LNCaP clone FGC (cell line): ENCODE measurements around the gene RAB11FIP2.

ENCODE experiments used
- DNase-seq: peaks from one replicate; pipeline ENCODE4 v3.0.0-alpha.2; 2011; ENCODE audit warnings: low read depth
- H3K4me3 ChIP-seq: 2 replicates; pipeline ENCODE4 v1.5.1; 2011; ENCODE audit warnings: mild to moderate bottlenecking, low read depth, low read length, control low read depth
- TF ChIP-seq, protein P1 (sequence below): IDR thresholded peaks from 2 replicates; pipeline ENCODE4 v1.5.1; 2012; ENCODE audit warnings: mild to moderate bottlenecking; ENCODE audit not compliant: control insufficient read depth, insufficient read depth; ENCODE audit errors: extremely low read depth

RAB11FIP2 gene

DNA sequence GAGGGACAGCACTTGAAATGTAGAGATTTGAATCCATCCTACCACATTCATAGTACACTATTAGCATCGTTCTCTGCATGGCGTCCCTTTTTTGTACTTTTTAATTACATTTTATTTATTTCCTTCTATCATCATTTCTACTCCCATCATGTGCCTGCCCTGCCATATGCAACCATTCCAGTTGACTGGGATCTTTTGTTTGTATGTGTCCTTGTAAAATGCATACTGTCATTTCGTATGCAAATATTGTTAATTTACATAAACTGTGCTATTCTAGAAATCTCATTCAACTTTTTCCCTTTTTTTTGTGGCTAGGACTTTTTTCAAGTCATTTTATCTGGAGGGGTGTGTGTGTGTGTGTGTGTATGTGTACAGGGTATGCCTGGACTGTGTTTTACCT lies 57.9 kb downstream of the RAB11FIP2 start:
- TF ChIP-seq, protein P1, sequence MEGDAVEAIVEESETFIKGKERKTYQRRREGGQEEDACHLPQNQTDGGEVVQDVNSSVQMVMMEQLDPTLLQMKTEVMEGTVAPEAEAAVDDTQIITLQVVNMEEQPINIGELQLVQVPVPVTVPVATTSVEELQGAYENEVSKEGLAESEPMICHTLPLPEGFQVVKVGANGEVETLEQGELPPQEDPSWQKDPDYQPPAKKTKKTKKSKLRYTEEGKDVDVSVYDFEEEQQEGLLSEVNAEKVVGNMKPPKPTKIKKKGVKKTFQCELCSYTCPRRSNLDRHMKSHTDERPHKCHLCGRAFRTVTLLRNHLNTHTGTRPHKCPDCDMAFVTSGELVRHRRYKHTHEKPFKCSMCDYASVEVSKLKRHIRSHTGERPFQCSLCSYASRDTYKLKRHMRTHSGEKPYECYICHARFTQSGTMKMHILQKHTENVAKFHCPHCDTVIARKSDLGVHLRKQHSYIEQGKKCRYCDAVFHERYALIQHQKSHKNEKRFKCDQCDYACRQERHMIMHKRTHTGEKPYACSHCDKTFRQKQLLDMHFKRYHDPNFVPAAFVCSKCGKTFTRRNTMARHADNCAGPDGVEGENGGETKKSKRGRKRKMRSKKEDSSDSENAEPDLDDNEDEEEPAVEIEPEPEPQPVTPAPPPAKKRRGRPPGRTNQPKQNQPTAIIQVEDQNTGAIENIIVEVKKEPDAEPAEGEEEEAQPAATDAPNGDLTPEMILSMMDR = no peak
- no peak for DNase-seq
- no peak overlapping the region for H3K4me3 ChIP-seq

DNA sequence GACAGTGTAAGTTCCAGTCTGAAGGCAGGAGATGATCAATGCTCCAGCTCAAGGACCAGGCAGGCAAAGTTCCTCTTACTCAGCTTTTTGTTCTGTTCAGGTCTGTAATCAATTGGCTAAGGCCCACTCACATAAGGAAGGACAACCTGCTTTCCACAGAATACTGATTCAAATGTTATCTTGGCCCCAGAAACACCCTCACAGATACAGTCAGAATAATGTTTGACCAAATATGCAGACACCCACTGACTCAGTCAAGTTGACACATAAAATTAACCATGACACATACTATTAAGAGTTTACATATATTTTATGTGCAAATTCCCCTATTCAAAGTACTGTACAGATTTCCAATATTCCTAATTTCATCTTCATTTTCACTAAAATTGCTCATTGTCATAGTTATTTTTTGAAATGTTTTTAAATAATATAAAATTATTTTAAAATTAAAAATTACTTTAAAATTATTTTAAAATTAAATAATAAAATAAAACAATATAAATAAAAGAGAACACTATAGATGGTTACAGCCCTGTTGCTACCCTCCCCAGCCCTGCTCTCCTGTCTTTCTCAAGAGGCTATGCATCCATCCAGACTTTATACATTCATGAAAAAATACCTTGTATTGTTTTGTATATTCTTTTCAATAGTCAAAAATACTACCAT lies 59.4 kb downstream of the RAB11FIP2 start:
- no peak overlapping the region for H3K4me3 ChIP-seq
- TF ChIP-seq, protein P1 = no peak
- no peak for DNase-seq

DNA sequence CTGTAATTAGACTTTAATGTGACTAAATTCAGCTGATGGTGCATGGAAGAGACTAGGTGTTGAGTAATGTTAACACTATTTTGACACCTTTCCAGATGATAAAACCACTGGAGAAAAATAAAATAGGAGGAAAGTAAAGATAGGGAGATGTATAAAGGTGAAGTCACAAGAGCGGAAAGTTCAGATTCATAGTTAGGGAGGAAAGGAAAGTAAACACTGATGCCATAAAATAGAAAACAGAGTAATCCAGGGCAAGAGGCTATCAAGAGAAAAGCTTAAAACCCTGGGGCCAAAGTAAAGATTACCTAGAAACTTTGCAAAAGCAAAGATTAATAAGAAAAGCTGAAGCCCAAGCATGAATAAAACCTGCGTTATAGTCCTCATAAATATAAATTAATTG lies 62.8 kb downstream of the RAB11FIP2 start:
- H3K4me3 ChIP-seq = no peak overlapping the region
- TF ChIP-seq, protein P1 = no peak

DNA sequence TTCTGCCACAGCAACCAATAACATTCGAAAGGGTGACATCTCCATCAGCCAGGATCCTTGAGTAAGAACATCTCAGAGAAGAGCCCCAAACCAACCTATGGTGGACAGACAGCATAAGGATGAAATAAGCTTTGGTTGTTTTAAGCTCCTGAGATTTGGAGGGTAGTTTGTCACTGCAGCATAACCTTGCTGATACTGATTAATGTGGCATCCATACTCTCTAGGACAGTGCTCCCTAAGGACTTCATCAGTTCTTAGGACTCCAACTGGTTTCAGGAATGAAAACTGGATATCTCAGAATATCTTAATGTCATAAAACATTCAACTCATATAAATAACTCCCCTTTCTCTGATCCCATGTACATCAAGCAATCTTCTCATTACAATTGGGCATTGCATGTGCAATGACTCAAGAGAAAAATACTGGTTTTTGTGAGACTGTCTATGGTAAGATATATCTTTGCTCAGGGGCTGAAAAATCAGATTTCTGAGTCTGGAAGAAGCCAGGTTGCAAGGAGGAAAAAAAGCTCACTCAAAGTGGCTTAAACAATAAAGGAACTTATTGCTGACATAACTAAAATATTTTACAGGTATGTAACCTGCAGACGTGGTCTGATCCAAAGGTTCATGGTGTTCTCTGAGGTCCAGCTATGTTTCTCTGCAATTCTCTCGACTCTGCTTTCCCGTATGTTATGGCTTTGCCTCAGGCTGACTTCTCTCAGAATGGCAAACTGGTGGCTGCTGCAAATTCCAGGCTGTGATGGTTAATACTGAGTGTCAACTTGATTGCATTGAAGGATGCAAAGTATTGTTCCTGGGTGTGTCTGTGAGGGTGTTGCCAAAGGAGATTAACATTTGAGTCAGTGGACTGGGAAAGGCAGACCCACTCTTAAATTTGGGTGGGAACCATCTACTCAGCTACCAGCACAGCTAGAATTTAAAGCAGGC lies 65.7 kb downstream of the RAB11FIP2 start:
- DNase-seq = no peak
- TF ChIP-seq, protein P1 = no peak
- H3K4me3 ChIP-seq = no peak overlapping the region

More for the DNA sequence above, 62.8 kb downstream of the RAB11FIP2 start:
- DNase-seq = no peak

DNA sequence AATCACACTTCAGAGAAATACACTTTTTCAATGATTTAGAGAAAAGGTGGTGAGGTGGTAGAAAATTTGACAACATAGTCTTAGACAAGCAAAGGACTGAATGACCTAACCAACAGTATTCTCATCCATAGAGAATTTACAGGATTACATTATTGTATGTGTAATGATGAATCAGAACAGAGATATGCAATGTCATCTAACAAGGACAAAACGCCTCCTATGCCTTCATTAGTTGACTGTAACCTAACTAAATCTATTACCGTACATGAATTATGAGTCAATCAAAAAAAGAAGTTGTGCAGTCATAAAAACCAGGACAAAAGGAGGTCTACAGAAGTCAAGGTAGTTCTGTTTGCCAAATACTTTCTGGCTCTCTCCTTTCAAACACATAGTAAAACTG lies 66.5 kb downstream of the RAB11FIP2 start:
- no peak for DNase-seq
- no peak overlapping the region for H3K4me3 ChIP-seq
- TF ChIP-seq, protein P1 = no peak

DNA sequence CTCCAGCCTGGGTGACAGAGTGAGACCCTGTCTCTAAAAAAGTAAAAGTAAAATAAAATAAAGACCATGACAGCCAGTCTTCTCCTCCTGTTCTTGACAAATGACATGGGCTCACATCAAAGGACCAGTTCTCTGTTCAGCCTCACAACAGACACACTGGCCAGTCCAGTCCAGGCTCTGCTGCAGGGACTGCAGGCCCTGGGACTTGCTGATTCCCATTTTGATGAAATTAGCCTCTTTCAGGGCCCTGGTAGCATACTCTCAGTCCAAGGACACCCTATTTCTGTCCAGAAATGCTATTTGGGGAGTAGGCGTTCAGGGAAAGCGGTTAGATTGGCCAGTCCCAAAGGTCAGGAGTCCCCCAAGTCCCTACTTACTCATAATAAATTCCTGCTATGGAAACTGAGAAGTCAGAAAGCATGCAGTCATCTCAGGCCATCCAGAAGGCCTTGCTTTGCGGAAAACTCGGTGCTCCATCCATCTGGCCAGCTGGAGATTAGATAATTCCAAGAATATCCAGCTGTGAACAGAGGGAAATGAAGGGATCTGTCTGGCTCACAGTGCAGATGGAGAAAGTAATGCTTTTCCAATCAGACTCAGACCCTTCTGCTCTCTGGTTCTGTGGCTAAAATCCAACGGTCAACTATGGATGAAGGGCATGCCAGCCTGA lies 74.4 kb downstream of the RAB11FIP2 start:
- DNase-seq = no peak
- TF ChIP-seq, protein P1 = no peak
- no peak overlapping the region for H3K4me3 ChIP-seq
